GM12878 (cell line): Measurements from ENCODE around the gene S100B. TPM values are rescaled to one million over a fixed set of nuclear protein-coding genes. Genes with fewer than 3 reads are reported as not detected.

Experiments
- ATAC-seq: fragments of 200-7000 bp; cut with Tn5 transposase; 3 replicates; pipeline ENCODE4 v1.9.1; 2020; ENCODE audit warnings: mild to moderate bottlenecking, moderate library complexity
- BruUV-seq: library from RNA; stranded (reverse); fragments of 400-500 nt; replicated peaks from 2 replicates; lab custom pipeline; 2021; lab: Mats Ljungman, UMichigan
- CTCF ChIA-PET: fragments of 300-600 bp; sonication (Branson Sonifier 250); formaldehyde crosslinking; extraction: SDS; loops from one replicate; lab custom pipeline; 2021; ENCODE audit warnings: inconsistent platforms; lab: Yijun Ruan, JAX
- POLR2A ChIA-PET: fragments of 350-600 bp; formaldehyde crosslinking; extraction: SDS; loops from one replicate; lab custom pipeline; 2021; ENCODE audit warnings: inconsistent platforms; lab: Charles Lee
- RAD21 ChIA-PET: fragments of 300-600 bp; sonication (Branson Sonifier 250); formaldehyde crosslinking; loops from one replicate; lab custom pipeline; 2023; ENCODE audit warnings: antibody characterized with exemption; ENCODE audit not compliant: unreplicated experiment; lab: Charles Lee
- SMC1A ChIA-PET: fragments of 300-600 bp; sonication (Branson Sonifier 250); formaldehyde crosslinking; loops from one replicate; lab custom pipeline; 2023; ENCODE audit not compliant: unreplicated experiment, uncharacterized antibody; lab: Charles Lee
- DNase-seq: peaks from one replicate; pipeline ENCODE4 v3.0.0-alpha.2; 2011; ENCODE audit warnings: low read depth, low spot score
- FAIRE-seq: peaks from 3 replicates; lab custom pipeline; 2011; peaks lifted over from hg19 to GRCh38; lab: Jason Lieb, UNC
- H2AFZ ChIP-seq: 2 replicates; pipeline ENCODE4 v1.6.0; 2011; ENCODE audit warnings: low read depth, low read length, control low read depth; ENCODE audit not compliant: control insufficient read depth
- H3K27ac ChIP-seq: 2 replicates; pipeline ENCODE4 v1.5.1; 2011; ENCODE audit warnings: control low read depth; ENCODE audit not compliant: control insufficient read depth, insufficient read depth
- H3K27me3 ChIP-seq, 2 experiments: replicated peaks in 1 of 2; 2 replicates each; pipeline versions ENCODE4 v1.6.0 to v1.6.1; 2011; ENCODE audit warnings: low read length in 1 of 2; ENCODE audit not compliant: control insufficient read depth in 2 of 2, insufficient read depth in 2 of 2
- H3K36me3 ChIP-seq, 2 experiments: 2 replicates each; pipeline ENCODE4 v1.5.1; 2011; ENCODE audit warnings: low read length in 1 of 2; ENCODE audit not compliant: control insufficient read depth in 2 of 2, insufficient read depth in 2 of 2
- H3K4me1 ChIP-seq: 2 replicates; pipeline ENCODE4 v1.6.1; 2011; ENCODE audit warnings: mild to moderate bottlenecking, low read length, moderate library complexity, mixed read lengths; ENCODE audit not compliant: control insufficient read depth, insufficient read depth
- H3K4me2 ChIP-seq: 2 replicates; pipeline ENCODE4 v1.6.0; 2011; ENCODE audit warnings: control low read depth; ENCODE audit not compliant: control insufficient read depth, insufficient read depth
- H3K4me3 ChIP-seq: fragments of 200-600 bp; sonication (generic); 2 replicates; pipeline ENCODE4 v1.5.1; 2016
- H3K79me2 ChIP-seq: 2 replicates; pipeline ENCODE4 v1.6.0; 2011; ENCODE audit warnings: low read length; ENCODE audit not compliant: control insufficient read depth, insufficient read depth
- H3K9ac ChIP-seq: 2 replicates; pipeline ENCODE4 v1.8.0; 2011; ENCODE audit warnings: low read length, control low read depth, mixed read lengths; ENCODE audit not compliant: control insufficient read depth, insufficient read depth
- H3K9me3 ChIP-seq: replicated peaks from 3 replicates; pipeline ENCODE4 v1.5.1; 2011; ENCODE audit warnings: mild to moderate bottlenecking, low read length; ENCODE audit not compliant: control insufficient read depth, insufficient read depth
- H4K20me1 ChIP-seq: 2 replicates; pipeline ENCODE4 v1.6.0; 2011; ENCODE audit not compliant: control insufficient read depth, insufficient read depth
- IKZF2 ChIP-seq, 2 experiments: fragments of 450-650 bp; IDR thresholded peaks; 2 replicates each; pipeline ENCODE4 v1.6.1; 2017; ENCODE audit warnings: mild to moderate bottlenecking in 2 of 2, moderate library complexity in 2 of 2
- NR2F1 ChIP-seq: fragments of 450-650 bp; conservative IDR thresholded peaks from 2 replicates; pipeline ENCODE4 v1.6.1; 2017; ENCODE audit warnings: mild to moderate bottlenecking
- POLR2AphosphoS2 ChIP-seq: IDR thresholded peaks from 2 replicates; pipeline ENCODE4 v1.6.1; 2011; ENCODE audit warnings: low read depth, mild to moderate bottlenecking, low read length, improper control_type of control experiment, moderate library complexity
- SRF ChIP-seq, 2 experiments: IDR thresholded peaks; 2 replicates each; pipeline ENCODE4 v1.6.1; 2011; ENCODE audit warnings: low read depth in 2 of 2, low read length in 2 of 2, mild to moderate bottlenecking in 1 of 2, moderate library complexity in 1 of 2
- WGBS: methylation state at CpG from one replicate; pipeline ENCODE4 v1.1.6; 2016; ENCODE audit warnings: low lambda C conversion rate; ENCODE audit not compliant: insufficient replicate concordance, insufficient coverage; ENCODE audit errors: missing lambda C conversion rate; 5-methylcytosine and 5-hydroxymethylcytosine counted together
- in situ Hi-C: fragments of 300-500 bp; cut with MboI; formaldehyde crosslinking; loops from 9 replicates; pipeline ENCODE4 v1.14.3; 2018; ENCODE audit warnings: mixed read lengths
- intact Hi-C: fragments of 100-400 bp; cut with micrococcal nuclease; formaldehyde crosslinking; loops from one replicate; pipeline ENCODE4 v1.14.2; 2022; ENCODE audit not compliant: unreplicated experiment
- polyA plus RNA-seq, 11 experiments: library from polyadenylated mRNA; depleted of rRNA in 4 of 11; unstranded in 6 of 11; stranded (reverse) in 5 of 11; fragments of >200 nt; fragmentation: Nextera tagmentation in 4 of 11; fragmentation: Illumina TruSeq in 1 of 11; extraction: Ambion mirVana in 4 of 11; extraction: Trizol in 1 of 11; gene quantifications; 1 replicate in 1 of 11; 2 replicates in 10 of 11; pipeline versions ENCODE4 v1.2.1 to v1.2.3, GENCODE V29; 2011 to 2016; ENCODE audit warnings: inconsistent platforms in 2 of 11, missing spikeins in 2 of 11, low read depth in 1 of 11
- total RNA-seq, 4 experiments: library from RNA; depleted of rRNA in 3 of 4; stranded (reverse); fragments of >200 nt in 3 of 4; fragmentation: Illumina TruSeq in 1 of 4; extraction: Trizol in 1 of 4; gene quantifications; 2 replicates each; pipeline versions ENCODE4 v1.2.1 to v1.2.3, GENCODE V29; 2013 to 2021
- TF ChIP-seq, protein P1 (sequence below): fragments of 450-650 bp; IDR thresholded peaks from 2 replicates; pipeline ENCODE4 v1.6.1; 2018; ENCODE audit warnings: borderline replicate concordance, mild to moderate bottlenecking; ENCODE audit not compliant: partially characterized antibody

S100B gene
- total and polyA plus RNA-seq, 10 of the 15 experiments (the other 5 are each of a cell fraction or from before 2014, with no cell fraction given): 0.11 to 0.22 TPM; not detected in 8

DNA sequence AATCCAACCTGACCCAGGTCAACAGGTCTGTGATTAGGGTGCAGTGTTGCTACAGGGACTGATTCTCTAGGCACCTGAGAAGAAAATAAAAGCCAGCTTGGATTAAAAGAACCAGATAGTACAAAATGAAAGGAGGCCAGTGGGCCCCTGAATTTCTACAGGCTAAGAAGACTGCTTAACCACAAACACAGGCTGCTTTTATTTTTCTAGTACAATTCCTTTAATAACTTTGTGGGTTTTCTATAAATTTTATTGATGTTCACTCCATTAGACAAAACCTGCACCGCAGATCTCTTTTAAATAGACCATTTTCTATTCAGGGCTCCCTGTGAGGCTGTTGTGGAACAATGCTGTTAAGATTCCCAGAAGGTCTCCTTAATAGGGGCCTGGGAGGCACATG, 20.9 kb upstream of the S100B start:
- ATAC-seq (no peak), DNase-seq (no peak), FAIRE-seq (no peak)
- POLR2A ChIA-PET: no interaction called here
- no peaks in the 10 kb centered on the region for H4K20me1 ChIP-seq
- TF ChIP-seq, protein P1, sequence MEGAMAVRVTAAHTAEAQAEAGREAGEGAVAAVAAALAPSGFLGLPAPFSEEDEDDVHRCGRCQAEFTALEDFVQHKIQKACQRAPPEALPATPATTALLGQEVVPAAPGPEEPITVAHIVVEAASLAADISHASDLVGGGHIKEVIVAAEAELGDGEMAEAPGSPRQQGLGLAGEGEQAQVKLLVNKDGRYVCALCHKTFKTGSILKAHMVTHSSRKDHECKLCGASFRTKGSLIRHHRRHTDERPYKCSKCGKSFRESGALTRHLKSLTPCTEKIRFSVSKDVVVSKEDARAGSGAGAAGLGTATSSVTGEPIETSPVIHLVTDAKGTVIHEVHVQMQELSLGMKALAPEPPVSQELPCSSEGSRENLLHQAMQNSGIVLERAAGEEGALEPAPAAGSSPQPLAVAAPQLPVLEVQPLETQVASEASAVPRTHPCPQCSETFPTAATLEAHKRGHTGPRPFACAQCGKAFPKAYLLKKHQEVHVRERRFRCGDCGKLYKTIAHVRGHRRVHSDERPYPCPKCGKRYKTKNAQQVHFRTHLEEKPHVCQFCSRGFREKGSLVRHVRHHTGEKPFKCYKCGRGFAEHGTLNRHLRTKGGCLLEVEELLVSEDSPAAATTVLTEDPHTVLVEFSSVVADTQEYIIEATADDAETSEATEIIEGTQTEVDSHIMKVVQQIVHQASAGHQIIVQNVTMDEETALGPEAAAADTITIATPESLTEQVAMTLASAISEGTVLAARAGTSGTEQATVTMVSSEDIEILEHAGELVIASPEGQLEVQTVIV: no peak
- TF ChIP-seq SRF (IDR thresholded peaks at IDR 0.05; ENCODE audit: low read depth in 2 of 2, low read length in 2 of 2) (no peak), POLR2AphosphoS2 (no peak), NR2F1 (no peak), IKZF2 (IDR thresholded peaks at IDR 0.05) (no peak)
- CTCF ChIA-PET: no interaction called here
- no TSS peak for BruUV-seq
- peaks cover 3% of the 10 kb centered on the region; the same call in 1 of the 3 replicates for H3K9me3 ChIP-seq
- H3K27me3 ChIP-seq: no peaks in the 10 kb centered on the region
- H2AFZ ChIP-seq: no peak overlapping the region
- H3K4me3 ChIP-seq: no peak overlapping the region
- WGBS: 15% methylated on average over 1 of the region's 1 CpG
- RAD21 ChIA-PET: no interaction called here
- H3K4me1 ChIP-seq: peaks cover 7% of the 10 kb centered on the region
- no peak overlapping the region for H3K9ac ChIP-seq
- in situ Hi-C loops: no loop called here
- no peaks in the 10 kb centered on the region for H3K36me3 ChIP-seq
- H3K4me2 ChIP-seq: no peak overlapping the region
- intact Hi-C loops: no loop called here
- no peak overlapping the region for H3K27ac ChIP-seq
- SMC1A ChIA-PET: no interaction called here
- no peaks in the 10 kb centered on the region for H3K79me2 ChIP-seq
